NB4 (cell line): Measurements from ENCODE around the gene ZFAND5.

Experiments
- POLR2A ChIP-seq: IDR thresholded peaks from 2 replicates; pipeline ENCODE4 v1.6.1; 2011; ENCODE audit warnings: mild to moderate bottlenecking; ENCODE audit not compliant: insufficient read length; ENCODE audit errors: extremely low read depth
- TF ChIP-seq, protein P1 (sequence below): IDR thresholded peaks from one replicate; pipeline ENCODE4 v1.5.1; 2012; ENCODE audit warnings: low read depth, low read length

DNA sequence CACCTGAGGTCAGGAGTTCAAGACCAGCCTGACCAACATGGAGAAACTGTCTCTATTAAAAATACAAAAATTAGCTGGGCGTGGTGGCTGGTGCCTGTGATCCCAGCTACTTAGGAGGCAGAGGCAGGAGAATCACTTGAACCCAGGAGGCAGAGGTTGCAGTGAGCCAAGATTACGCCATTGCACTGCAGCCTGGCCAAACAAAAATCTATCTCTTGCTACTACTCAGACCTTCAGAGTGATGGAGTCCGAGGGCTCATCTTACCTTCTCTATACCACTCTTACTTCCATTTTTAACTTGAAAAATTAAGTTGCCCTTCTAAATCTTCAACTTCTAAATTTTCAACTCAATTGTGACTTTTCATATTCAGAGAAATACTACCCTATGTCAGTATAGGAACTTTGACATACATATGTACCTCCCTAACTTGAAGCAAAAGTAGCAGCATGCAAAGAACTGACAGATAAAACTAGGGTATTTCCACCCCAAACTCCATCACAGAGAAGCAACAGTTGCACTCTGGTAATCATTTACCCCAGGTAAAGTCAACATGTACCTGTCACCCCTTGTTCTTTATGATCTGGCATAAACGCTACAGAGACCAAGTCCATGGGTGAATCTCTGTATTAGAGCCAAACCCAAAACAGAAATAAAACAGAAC, 11.4 kb downstream of the ZFAND5 start:
- TF ChIP-seq, protein P1, sequence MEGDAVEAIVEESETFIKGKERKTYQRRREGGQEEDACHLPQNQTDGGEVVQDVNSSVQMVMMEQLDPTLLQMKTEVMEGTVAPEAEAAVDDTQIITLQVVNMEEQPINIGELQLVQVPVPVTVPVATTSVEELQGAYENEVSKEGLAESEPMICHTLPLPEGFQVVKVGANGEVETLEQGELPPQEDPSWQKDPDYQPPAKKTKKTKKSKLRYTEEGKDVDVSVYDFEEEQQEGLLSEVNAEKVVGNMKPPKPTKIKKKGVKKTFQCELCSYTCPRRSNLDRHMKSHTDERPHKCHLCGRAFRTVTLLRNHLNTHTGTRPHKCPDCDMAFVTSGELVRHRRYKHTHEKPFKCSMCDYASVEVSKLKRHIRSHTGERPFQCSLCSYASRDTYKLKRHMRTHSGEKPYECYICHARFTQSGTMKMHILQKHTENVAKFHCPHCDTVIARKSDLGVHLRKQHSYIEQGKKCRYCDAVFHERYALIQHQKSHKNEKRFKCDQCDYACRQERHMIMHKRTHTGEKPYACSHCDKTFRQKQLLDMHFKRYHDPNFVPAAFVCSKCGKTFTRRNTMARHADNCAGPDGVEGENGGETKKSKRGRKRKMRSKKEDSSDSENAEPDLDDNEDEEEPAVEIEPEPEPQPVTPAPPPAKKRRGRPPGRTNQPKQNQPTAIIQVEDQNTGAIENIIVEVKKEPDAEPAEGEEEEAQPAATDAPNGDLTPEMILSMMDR: no peak
- no peak for TF ChIP-seq POLR2A
